Ammon's horn (tissue), 1 donor: ENCODE results near the gene TMEM144.
A peak's percentile ranks its signal among the peaks of the same experiment; 100 is the strongest.

Experiments used
- DNase-seq: peaks from one replicate; pipeline ENCODE4 v3.0.0-alpha.2; 2016; ENCODE audit warnings: low spot score

TMEM144 gene

DNA sequence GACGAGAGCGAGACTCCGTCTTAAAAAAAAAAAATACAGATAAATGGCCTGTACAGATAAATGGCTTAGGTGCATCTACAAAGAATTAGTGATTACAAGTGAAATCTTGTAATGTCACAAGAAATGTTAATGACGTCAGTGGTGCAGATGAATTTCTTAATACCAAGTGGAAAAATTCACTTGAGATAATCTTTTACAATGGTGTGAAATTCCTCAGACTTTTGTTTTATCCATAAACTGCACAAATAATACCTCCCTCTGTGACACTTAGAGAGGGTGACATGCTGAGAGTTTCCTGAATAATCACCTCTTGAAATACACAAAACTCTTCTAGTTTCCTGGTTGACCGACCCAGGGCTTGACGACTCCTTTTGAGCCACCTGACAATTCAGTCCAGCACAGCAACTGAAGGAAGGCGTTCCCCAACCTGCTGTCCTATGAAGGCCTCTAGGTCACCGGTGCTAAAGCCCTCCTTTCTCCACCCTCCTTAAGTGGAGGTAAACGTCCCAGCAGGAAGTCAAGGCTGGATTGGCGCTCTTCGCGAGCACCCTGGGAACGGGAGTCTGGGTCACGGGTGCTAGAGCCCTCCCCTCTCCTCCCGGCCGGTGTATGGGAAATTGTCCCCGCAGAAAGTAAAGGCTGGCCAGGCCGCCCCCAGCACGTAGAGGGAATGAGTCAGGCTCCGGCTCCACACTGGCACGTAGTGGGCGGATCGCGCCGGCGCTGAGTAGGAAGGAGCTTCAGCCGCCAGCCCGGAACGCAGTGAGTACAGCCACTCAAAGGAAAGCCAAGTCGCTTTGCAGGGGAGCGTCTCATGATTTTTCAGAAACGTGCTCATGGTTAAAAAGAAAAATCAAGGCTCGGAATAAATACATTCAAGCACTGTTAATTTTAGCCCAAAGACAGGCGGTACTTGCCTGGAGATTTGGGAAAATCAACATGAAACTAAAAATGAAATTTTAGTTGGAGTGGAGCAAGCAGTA, at the start of gene TMEM144:
TSS of gene TMEM144 (plus strand) at position 662 of the 983 bp plus-strand sequence. CDS start 2,182 bp downstream, outside the sequence.
- DNase-seq, result peak; percentile 98

DNA sequence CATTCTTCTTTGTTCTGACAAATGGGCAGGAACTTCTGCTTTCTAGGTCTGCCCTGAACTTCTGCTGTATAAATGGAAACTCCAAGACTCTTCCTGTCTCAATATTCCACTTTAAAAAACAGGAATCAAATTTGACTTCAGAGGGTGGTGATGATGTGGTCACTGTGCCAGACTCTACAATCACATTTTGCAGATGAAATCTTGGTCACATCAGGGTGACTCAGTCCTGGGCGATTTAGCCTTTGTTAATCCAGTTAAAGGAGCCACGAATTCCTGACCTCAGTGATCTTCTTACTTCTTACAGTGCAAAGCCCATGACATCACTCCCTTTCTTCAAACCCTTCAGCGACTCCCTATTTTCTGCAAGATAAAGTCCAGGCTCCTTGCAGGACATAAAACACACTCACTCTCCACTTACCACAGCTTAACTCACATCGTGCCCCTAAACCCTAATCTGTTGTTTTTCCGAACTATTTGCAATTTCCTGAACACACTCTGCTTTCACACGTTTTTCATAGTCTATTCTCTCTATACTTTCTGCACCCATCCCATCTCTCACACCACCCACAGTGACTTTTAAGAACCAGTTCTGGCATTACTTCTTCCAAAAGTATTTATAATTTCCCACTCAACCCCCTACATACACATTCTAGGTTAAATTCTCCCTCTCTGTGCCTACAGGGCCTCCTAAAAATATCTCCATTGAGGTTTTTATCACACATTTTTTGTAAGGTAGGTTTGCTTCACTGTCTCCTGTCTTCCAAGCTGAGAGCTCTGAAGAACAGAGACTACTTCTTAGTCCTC, 48.5 kb upstream of the TMEM144 start:
- DNase-seq, result no peak

DNA sequence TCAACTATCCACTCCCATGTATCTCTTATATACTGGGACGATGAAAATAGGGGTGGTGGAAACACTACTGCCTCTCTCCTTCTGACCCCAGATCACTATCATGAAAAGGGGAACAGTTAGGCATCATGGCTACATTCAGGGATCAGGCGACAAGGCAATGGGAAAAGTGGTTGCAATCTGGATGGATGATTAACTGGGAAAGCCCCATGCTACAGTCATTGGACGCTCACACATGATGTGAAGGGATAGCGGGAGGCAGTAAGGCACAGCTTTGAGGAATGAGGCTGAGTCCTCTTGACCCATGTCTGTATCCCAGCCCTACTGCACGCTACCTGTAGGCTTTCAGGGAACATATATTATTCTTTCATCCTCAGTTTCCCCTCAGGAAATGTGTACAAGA, 47.7 kb upstream of the TMEM144 start:
- DNase-seq, result no peak

DNA sequence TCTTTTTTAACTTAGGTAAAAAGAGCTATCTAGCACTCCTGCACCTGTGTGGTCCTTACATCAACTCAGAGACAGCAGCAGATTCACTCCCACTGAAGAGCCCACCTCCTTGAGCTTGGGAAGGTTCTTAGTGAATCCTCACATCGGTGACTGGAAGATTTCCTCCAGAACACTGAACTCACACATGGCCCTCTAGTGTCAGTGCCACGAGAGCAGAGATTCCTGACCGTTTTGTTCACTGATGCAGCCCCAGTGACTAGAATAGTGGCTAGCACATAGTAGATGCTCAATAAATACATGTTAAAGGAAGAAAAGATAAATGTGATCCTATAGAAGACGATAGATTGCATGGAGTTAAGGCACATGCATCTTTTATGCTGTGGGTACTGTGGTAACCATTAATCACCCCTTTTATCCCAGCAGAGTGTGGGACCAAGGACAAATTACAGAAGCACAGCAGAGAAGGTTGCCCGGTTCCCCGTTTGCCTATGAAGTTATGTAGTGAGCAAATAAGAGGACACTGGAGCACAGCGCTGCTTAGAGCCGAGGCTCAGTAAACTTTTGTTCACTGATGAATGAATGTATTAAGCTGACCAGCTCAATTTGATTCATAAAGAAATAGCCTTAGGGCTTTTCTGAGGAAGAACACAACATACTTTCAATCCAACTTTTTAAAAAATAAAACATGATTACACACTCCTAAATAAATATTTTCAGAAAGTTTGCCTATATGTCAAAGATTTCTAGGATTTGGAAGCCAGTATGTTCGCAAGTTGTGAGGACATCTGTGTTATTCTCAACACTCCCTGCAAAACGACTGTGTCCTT, 46.1 kb upstream of the TMEM144 start:
- DNase-seq, result no peak

DNA sequence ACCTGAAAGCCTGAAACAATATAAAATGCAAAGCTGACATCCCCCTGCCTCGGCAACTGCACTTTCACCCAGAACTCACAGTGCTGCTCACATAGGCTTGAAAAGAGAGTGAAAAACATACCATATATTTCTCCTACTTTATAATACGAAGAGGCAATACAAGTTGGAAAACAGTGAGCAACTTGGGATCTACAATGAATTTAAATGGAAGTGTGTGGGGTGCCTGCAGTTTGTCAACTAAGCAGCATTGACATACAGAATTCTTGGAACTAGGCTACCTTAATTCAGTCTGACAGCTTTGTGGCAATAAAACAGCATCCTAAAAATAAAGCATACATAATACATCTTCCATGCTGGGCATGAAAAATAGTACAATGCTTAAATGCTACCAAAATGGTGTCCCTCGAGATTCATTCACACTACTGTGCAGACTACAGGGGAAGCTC, 45.5 kb upstream of the TMEM144 start:
- no peak for DNase-seq

DNA sequence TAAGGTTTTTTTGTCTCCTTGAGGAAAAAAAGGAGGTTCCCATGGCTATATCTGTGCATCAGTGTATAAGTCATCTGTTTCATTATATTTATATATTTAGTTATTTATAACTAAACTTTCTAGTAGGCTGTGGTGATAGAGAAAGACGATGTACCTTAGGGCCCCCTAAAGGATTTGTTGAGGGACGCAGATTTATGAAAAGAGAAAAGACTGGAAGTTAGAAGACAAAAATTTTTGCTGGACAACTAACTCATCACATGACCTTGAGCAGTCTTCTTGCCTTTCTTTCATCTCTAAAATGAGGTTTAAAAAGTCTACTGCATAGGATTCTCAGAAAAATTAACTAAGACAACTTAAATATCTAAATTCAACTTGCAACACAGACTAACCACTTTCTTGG, 43.6 kb upstream of the TMEM144 start:
- no peak for DNase-seq

DNA sequence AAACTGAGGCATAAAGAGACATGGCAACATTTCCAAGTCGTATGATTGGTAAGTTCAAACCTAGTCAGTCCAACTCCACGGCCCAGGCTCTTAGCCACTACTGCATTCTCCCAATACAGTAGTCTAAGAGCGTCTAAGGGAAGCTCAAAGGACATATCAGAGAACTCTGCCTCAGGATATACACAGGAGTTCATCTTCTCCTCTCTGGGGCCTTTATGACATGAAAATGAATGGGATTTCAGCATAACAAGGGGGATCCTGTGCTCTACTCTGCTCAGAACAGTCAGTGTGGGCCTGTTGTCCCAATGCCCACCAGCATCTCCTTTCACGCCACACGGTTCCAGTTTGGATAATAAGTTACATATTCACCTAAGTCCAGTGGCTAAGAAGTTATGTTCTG, 41.7 kb upstream of the TMEM144 start:
- DNase-seq, result no peak

DNA sequence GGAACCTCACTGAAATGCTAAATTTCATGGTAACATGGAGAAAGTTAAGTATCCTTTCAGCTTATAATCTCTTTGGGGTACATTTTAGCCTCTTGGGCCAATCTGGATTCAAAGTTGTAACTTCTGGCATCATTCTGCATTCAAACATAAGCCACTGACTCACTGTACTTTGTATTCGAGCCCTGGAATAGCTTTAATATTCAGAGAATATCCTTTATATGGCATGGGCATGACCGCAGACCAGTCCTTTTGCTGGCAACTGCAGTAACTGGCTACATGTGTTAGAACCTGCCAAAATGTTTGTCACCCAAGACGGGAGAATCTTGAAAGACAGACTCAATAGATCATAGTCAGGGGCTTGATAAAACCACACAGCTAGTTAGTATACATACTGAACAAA, 40.8 kb upstream of the TMEM144 start:
- no peak for DNase-seq

DNA sequence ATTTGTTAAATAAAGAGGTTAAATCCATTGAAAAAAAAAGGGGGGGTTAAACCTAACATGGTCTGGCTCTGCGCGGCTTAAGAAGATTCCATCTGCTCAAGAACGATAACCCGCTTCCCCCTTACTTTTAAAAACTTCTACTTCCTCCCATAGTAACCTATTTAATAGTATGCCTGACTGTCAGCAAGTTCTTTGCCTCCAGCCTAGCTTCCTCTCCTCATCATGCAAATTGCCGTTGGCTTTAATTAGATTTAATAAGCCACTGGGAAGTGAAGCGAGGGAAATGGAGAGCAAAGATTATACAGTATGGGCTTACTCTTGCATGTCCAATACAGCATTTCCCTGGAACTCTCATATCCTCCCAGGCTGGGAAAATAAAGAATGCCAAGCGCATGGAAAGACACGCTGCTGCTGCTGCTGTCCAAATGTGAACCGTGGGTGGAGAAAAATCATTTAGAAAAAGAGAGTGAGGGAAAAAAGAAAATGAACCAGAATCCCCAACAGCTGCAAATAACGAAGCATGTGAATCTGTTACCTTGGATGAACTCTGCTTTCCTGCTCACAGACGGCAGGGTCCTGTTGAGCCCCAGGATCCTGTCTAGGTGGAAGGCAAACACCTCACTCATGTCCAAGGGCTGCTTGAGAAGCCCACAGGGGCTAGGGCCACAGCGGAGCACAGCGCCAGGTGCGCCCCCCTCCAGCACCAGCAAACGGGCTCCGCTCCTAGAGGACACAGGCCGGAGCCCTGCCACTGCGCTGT, 40.2 kb upstream of the TMEM144 start:
- peak; percentile 44 for DNase-seq

DNA sequence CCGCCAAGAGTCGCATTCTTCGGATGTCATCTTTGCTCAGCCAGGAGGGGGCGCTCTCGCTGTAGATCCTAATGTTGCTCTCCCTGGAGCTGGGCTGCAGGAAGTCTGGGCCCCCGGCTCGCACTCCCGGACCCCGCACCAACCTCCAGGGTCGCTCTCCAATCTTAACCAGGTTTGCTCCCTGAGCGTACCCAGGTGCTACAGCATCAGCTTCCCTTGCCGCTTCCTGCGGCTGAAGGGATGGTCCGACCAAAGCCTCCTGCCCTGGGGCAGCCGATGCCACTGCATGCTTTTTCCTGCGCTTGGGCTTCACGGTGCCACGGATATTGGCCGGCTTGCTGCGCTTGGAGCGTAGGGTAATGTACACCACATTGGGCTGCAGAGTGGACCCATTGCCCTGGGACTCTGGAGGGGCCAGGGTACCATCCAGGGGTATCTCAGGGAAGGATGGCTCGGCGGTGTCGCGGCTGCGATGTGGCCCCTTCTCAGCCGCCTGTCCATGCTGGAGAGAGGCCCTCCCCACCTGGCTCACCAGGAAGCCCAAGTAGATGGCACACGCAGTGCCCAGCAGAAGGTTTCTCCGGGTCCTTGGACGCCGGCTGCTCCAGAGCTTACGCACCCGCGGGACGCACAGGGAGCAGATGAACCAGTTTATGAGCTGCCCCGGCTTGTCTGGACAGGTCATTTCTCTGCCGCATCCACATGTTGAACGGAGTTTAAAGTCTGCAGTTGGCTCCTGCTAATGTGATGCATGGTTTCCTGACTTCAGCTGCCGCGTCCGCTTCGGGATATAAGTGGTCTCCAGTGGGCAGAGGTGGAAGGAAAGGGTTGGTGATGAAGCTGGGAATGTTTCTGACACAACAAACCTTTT, 39.4 kb upstream of the TMEM144 start:
- no peak for DNase-seq

DNA sequence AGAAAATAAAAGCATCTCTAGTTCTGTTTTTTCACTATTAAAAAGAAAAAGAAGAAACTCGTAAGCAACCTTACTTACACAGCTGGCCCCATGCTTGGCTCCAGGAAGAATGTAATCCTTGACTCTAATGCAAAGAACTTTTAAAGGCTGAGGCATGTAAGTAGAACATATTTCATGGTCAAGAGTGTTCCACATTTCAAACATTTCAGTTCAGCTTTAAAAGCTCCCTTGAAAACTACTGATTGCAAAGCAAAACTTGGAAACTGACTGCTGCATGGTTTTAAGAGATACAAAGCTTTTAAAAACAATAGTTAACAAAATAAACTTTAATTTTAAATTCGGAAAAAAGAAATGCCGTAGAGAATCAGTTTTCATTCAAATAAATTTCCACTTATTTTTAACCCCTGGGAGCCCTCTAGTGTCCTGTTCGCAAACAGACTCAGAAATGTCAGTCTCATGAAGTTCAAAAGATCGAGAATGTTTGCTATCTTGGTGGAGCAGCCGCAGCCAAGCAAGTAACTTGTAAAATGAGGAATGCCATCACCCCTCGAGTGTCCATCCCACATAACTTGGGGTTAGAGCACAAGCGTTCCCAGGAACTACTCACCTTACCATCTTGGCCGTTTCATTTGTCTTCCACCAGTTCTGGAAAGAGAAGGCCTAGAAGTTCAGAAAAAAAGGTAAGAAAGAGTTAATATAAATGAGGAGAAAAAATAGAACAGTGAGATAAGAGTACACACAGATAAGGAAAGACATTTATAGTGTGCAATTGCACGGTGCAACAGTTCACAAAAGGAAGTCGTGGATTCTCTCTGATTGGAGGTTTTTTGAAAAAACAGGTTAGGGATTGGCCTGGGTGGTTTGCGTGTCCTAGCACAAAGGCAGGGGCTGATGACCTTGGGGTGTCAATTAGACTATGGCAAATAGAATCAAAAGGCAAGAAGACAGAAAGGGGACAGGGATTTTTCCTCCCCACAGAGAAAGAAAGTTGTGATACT, 37.7 kb upstream of the TMEM144 start, which contains the start of gene GASK1B:
TSS of gene GASK1B (minus strand) at position 765 of the 998 bp plus-strand sequence. CDS start 1,650 bp downstream, outside the sequence.
- peak; percentile 71 for DNase-seq

DNA sequence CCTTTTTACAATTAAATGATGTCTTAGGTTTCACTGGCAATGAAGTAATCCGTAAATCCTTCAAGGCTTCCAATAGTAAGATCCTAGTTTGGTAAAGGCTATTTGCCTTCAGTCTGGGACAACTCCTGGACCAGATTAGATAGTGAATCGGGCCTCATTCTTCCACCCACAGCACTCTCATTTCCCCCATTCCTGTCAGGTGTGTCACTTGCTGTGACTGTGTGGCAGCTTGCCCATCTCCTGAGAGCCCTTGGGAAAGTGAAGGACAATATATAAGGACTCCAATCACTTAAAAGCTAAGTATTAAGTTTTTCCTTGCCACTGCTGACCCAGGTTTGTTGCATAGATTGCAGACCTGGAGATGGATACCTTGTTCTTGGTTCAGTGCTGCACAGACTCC, 34.2 kb upstream of the TMEM144 start:
- DNase-seq, result no peak

DNA sequence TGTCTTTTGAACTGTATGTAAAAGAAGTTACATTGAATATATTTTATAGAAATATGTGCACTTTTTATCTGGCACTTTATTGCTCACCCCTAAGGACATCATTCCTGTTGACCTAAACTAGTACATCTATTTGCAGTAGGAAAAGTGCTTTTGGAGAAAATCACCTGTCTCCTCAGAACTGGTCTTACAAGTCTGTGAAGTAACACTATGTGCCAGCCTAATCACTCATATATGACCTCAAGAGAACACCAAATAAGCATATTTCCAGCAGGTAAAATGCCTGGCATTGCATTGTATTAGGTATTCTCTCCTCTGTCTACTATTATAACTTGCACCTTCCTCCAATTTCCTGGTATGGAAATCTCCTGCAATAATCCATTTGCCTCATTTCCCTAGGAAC, 33.5 kb upstream of the TMEM144 start:
- no peak for DNase-seq

DNA sequence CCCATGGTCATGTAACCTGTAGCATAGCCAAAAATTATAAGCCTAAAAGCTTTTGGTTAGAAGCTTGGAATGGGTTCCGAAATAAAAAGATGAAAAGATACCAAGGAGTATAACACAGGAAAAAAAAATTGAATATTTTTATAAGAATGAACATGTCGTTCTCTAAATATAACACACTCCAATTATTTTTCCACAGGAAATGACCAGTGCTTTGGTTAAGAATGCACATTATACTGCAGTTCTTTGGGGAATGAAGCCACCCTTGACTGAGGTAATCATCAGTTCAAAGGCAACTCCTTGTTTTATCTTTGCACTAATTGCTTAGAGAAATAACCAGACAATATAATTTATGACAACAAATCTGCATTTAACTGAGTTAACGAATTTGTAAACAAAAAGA, 30.8 kb upstream of the TMEM144 start:
- no peak for DNase-seq

DNA sequence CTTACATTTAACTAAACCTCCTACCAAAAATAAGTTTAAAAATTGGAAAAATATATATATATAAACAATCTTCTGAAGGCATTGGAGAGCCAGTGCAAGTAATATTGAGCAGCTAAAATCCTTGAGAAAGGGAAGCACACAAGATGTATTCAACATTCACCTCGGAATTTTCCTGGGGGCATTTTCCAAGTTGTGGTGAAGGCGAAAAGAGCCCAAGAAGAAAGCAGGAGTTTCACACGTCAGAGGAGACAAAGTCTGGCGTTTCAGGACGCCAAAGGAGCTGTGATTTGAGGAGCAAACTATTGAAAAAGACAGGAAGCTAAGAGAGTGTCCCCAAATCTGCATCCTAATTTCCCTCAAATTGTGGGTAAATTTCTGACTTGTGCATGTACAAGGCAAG, 28.4 kb upstream of the TMEM144 start:
- DNase-seq, result no peak

DNA sequence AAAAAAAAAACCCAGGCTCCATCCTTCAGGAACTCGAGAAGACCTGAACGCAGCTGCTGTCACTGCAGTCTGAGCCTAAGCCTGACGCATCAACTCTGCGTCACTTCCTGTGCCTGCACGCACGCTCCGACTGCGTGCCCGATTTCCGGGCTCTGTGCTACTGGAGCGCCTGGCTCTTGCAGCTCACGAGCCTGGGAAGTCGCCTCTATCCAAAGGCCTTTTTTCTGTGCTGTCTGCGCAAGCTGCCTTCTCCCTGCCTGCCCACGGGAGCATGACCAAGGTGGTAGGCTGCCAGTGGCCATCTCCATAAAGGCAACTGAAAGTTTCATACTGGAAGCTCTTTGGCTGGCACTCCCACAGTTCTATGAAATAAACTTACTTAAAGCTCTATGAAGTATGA, 27.6 kb upstream of the TMEM144 start:
- peak; percentile 49 for DNase-seq

DNA sequence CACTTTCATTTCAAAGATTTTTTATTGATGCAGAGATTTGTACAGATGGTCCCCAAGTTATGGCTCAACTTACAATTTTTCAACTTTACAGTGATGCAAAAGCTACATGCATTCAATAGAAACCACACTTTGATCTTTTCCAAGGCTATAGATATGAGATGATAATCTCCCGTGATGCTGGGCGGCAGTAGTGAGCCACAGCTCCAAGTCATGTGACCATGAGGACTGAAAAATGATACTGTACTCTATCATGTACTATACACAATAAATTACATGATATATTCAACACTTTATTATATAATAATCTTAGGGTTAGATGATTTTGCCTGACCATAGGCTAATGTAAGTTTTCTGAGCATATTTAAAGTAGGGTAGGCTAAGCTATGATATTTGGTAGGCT, 23.5 kb upstream of the TMEM144 start:
- no peak for DNase-seq

DNA sequence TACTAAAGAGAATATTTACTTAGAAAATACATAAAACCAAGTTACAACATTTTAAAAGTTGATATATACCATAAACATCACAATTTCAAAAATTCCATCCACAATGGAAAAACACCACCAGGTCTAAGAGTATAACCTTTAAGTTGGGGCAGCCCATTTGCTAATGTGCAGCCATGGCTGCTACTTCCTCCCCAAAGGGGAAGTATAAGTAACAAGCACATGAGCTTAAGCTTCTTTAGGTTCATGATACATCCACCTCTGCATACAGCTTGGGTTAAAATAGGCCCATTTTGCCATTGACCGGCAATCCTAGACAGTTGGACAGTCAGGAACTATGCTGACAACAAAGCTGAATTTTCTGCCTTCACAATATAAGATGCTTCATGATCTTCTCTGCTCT, 20.9 kb upstream of the TMEM144 start:
- no peak for DNase-seq

DNA sequence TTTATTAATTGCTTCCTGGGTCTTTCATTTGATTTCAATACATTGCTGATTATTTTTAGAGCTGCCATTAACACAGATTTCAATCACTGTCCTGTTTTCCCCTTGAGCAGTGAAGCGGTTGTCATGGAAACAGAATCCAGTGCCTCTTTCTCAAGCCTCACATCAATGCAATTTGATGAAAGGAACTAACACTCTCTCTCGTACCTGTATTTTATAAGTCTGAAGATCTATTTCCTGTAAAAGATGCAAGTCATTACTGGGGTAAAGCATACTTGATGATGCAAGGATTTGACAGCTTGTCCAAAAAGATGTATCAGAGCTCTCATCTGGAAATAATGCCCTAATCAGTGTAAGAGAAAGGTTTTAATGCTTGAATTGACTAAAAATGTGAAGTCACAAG, 19.6 kb upstream of the TMEM144 start:
- peak; percentile 61 for DNase-seq
